ENCODE results near the gene NTF4.

GRCh38 chr19:49109569-49110233, 45.1 kb upstream of the NTF4 start:
- no peak for TF ChIP-seq CTCF (IDR thresholded peaks at IDR 0.05 in 4 of 5, conservative IDR thresholded peaks at IDR 0.05 in 1 of 5)
- TF ChIP-seq POLR2A (IDR thresholded peaks at IDR 0.05), result no peak
